IMR-90 (cell line): ENCODE results near the gene TFAP2A. TPM values are rescaled to one million over a fixed set of nuclear protein-coding genes. Genes with fewer than 3 reads are reported as not detected.

Experiments used
- ATAC-seq: fragments of 200-7000 bp; cut with Tn5 transposase; 2 replicates; pipeline ENCODE4 v1.9.1; 2020; ENCODE audit warnings: low read depth, mild to moderate bottlenecking, moderate library complexity
- BruUV-seq: library from RNA; stranded (reverse); fragments of 400-500 nt; replicated peaks from 2 replicates; lab custom pipeline; 2021; lab: Mats Ljungman, UMichigan
- CTCF ChIA-PET: fragments of 300-600 bp; formaldehyde crosslinking; extraction: SDS; loops from one replicate; lab custom pipeline; 2021; ENCODE audit warnings: antibody characterized with exemption; lab: Yijun Ruan, JAX
- POLR2A ChIA-PET: fragments of 300-600 bp; sonication (Branson Sonifier 250); formaldehyde crosslinking; loops from one replicate; lab custom pipeline; 2022; ENCODE audit warnings: antibody characterized with exemption; ENCODE audit not compliant: unreplicated experiment; lab: Charles Lee
- DNase-seq: peaks from one replicate; pipeline ENCODE4 v3.0.0; 2013
- H2AFZ ChIP-seq: replicated peaks from 2 replicates; pipeline ENCODE3; 2013; ENCODE audit warnings: low read length, mild to moderate bottlenecking; ENCODE audit not compliant: poor library complexity
- H2AK5ac ChIP-seq: 2 replicates; pipeline ENCODE4 v1.6.1; 2013; ENCODE audit warnings: low read depth, low read length, inconsistent platforms
- H2AK9ac ChIP-seq: replicated peaks from 2 replicates; pipeline ENCODE3; 2013; ENCODE audit warnings: mild to moderate bottlenecking, low read depth, low read length, moderate library complexity; ENCODE audit not compliant: poor library complexity
- H2BK120ac ChIP-seq: 2 replicates; pipeline ENCODE4 v1.6.1; 2013; ENCODE audit warnings: low read depth, low read length, inconsistent platforms
- H2BK15ac ChIP-seq: 3 replicates; pipeline ENCODE4 v1.6.1; 2013; ENCODE audit warnings: low read depth, low read length, inconsistent platforms
- H2BK20ac ChIP-seq: 2 replicates; pipeline ENCODE4 v1.6.1; 2013; ENCODE audit warnings: low read depth, mild to moderate bottlenecking, inconsistent platforms, low read length, moderate library complexity
- H2BK5ac ChIP-seq: 2 replicates; pipeline ENCODE4 v1.6.1; 2013; ENCODE audit warnings: mild to moderate bottlenecking, low read depth, low read length, inconsistent platforms; ENCODE audit not compliant: poor library complexity, severe bottlenecking
- H3K14ac ChIP-seq: replicated peaks from 2 replicates; pipeline ENCODE4 v1.6.1; 2013; ENCODE audit warnings: low read depth, low read length, inconsistent platforms
- H3K18ac ChIP-seq: 2 replicates; pipeline ENCODE4 v1.6.1; 2013; ENCODE audit warnings: low read depth, low read length, control low read depth
- H3K23ac ChIP-seq: 2 replicates; pipeline ENCODE4 v1.6.1; 2013; ENCODE audit warnings: low read depth, low read length, inconsistent platforms
- H3K27ac ChIP-seq: 2 replicates; pipeline ENCODE4 v1.5.1; 2013; ENCODE audit warnings: mild to moderate bottlenecking, control low read depth, low read length; ENCODE audit not compliant: insufficient read depth
- H3K27me3 ChIP-seq: 2 replicates; pipeline ENCODE4 v1.6.1; 2013; ENCODE audit warnings: low read length; ENCODE audit not compliant: control insufficient read depth, insufficient read depth
- H3K36me3 ChIP-seq: 2 replicates; pipeline ENCODE4 v1.6.1; 2013; ENCODE audit warnings: low read length, mixed read lengths; ENCODE audit not compliant: control insufficient read depth, insufficient read depth
- H3K4ac ChIP-seq: 2 replicates; pipeline ENCODE4 v1.6.1; 2013; ENCODE audit warnings: low read depth, low read length, inconsistent platforms
- H3K4me1 ChIP-seq: 2 replicates; pipeline ENCODE4 v1.6.1; 2013; ENCODE audit warnings: low read length, mixed read lengths; ENCODE audit not compliant: control insufficient read depth, insufficient read depth
- H3K4me2 ChIP-seq: 2 replicates; pipeline ENCODE4 v1.6.1; 2013; ENCODE audit warnings: low read depth, mild to moderate bottlenecking, control low read depth, low read length, moderate library complexity
- H3K4me3 ChIP-seq: 2 replicates; pipeline ENCODE4 v1.5.1; 2013; ENCODE audit warnings: low read depth, mild to moderate bottlenecking, control low read depth, low read length, moderate library complexity; ENCODE audit not compliant: insufficient read depth
- H3K56ac ChIP-seq: 2 replicates; pipeline ENCODE4 v1.6.1; 2013; ENCODE audit warnings: low read length, inconsistent platforms; ENCODE audit not compliant: insufficient read depth; ENCODE audit errors: extremely low read depth
- H3K79me1 ChIP-seq, 2 experiments: 2 replicates each; pipeline ENCODE4 v1.6.1; 2013; ENCODE audit warnings: low read length in 2 of 2, inconsistent platforms in 1 of 2, low read depth in 1 of 2
- H3K9ac ChIP-seq: 2 replicates; pipeline ENCODE4 v1.6.1; 2013; ENCODE audit warnings: low read depth, low read length, control low read depth
- H3K9me1 ChIP-seq: 2 replicates; pipeline ENCODE4 v1.6.1; 2013; ENCODE audit warnings: low read length, inconsistent platforms; ENCODE audit not compliant: insufficient read depth
- H3K9me3 ChIP-seq: 2 replicates; pipeline ENCODE4 v1.6.1; 2013; ENCODE audit warnings: low read length; ENCODE audit not compliant: control insufficient read depth, insufficient read depth
- H4K20me1 ChIP-seq: 2 replicates; pipeline ENCODE4 v1.6.1; 2013; ENCODE audit warnings: low read length, inconsistent platforms; ENCODE audit not compliant: insufficient read depth
- H4K5ac ChIP-seq: 2 replicates; pipeline ENCODE4 v1.6.1; 2013; ENCODE audit warnings: mild to moderate bottlenecking, low read depth, low read length, control low read depth
- H4K8ac ChIP-seq, 2 experiments: 2 replicates each; pipeline ENCODE4 v1.6.1; 2013; ENCODE audit warnings: low read depth in 2 of 2, low read length in 2 of 2, control low read depth in 1 of 2, inconsistent platforms in 1 of 2
- H4K91ac ChIP-seq: 2 replicates; pipeline ENCODE4 v1.6.1; 2013; ENCODE audit warnings: low read depth, low read length, inconsistent platforms; ENCODE audit not compliant: insufficient read depth
- BHLHE40 ChIP-seq: fragments of 150-350 bp; IDR thresholded peaks from 2 replicates; pipeline ENCODE4 v1.6.1; 2016; ENCODE audit warnings: mild to moderate bottlenecking, low read depth, low read length
- CEBPB ChIP-seq: IDR thresholded peaks from 2 replicates; pipeline ENCODE4 v1.6.1; 2012; ENCODE audit warnings: low read depth, low read length, improper control_type of control experiment
- CHD1 ChIP-seq: IDR thresholded peaks from 2 replicates; pipeline ENCODE4 v1.6.1; 2012; ENCODE audit warnings: low read depth, low read length, improper control_type of control experiment
- FOS ChIP-seq: fragments of 150-350 bp; IDR thresholded peaks from 2 replicates; pipeline ENCODE4 v1.6.1; 2016; ENCODE audit warnings: low read depth, low read length
- RAD21 ChIP-seq: IDR thresholded peaks from 2 replicates; pipeline ENCODE4 v1.6.1; 2012; ENCODE audit warnings: low read length, improper control_type of control experiment
- WGBS, 2 experiments: methylation state at CpG; one replicate each; pipeline versions ENCODE4 v1.1.5 to v1.1.7; 2013; ENCODE audit warnings: missing lambda C conversion rate in 2 of 2; ENCODE audit not compliant: insufficient read length in 1 of 2; ENCODE audit errors: extremely low coverage in 2 of 2; 5-methylcytosine and 5-hydroxymethylcytosine counted together
- dilution Hi-C: fragments of 300-500 bp; cut with HindIII; formaldehyde crosslinking; loops from one replicate; pipeline ENCODE4 v1.14.3; 2018; ENCODE audit warnings: low sequenced_read_pairs; ENCODE audit not compliant: unreplicated experiment
- in situ Hi-C: fragments of 300-500 bp; cut with MboI; formaldehyde crosslinking; loops from 3 replicates; pipeline ENCODE4 v1.14.3; 2019; ENCODE audit warnings: low sequenced_read_pairs, inconsistent platforms, mixed read lengths
- intact Hi-C: fragments of 100-400 bp; cut with micrococcal nuclease; formaldehyde crosslinking; loops from 2 replicates; pipeline ENCODE4 v1.10.0; 2022
- polyA plus RNA-seq, 3 experiments: library from polyadenylated mRNA; depleted of rRNA; stranded (reverse); fragments of >200 nt; gene quantifications; 2 replicates each; pipeline ENCODE4 v1.2.3, GENCODE V29; 2012; ENCODE audit warnings: low replicate concordance in 1 of 3
- total RNA-seq: library from RNA; depleted of rRNA; stranded (reverse); fragments of >200 nt; gene quantifications from 2 replicates; pipeline ENCODE4 v1.2.3, GENCODE V29; 2012
- TF ChIP-seq, protein P1 (sequence below): fragments of 150-350 bp; IDR thresholded peaks from 2 replicates; pipeline ENCODE4 v1.6.1; 2017; ENCODE audit warnings: mild to moderate bottlenecking, antibody characterized with exemption, low read length, low read depth
- TF ChIP-seq, protein P2 (sequence below): conservative IDR thresholded peaks from 2 replicates; pipeline ENCODE4 v1.5.1; 2012; ENCODE audit warnings: mild to moderate bottlenecking, low read depth, low read length, improper control_type of control experiment

TFAP2A gene
- total and polyA plus RNA-seq, 2 of the 4 experiments (the other 2 are of a cell fraction), result 0.72 to 7.1 TPM

DNA sequence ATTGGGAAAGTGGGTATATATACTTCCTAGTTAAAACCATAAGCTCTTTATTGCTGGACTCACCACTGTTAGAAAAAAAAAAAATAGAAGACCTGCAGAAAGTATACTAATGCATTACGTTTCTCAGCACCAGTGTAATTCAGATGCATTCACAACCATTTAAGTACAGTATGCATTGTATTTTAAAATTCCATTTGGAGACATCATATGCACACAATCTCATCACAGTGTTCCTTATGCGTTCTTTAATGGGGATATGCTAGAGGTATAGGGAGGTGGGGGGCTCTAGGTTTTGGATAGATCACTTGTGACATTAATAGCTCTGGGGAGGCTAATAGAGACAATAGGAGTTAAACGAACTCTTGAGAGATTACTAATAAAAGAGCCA is 9.4 kb downstream of the TFAP2A start:
- ChIA-PET POLR2A (no interaction called here), CTCF (interaction anchor here (1.0 to 1.1 kb wide), 2 partner anchors 9 to 924 kb away, joined by 3 read pairs; partner anchors contain the start of gene TFAP2A)
- no peak overlapping the region for H3K9ac ChIP-seq
- no peak overlapping the region for H4K8ac ChIP-seq
- H3K27ac ChIP-seq, result no peak overlapping the region
- no peak overlapping the region for H2BK5ac ChIP-seq
- no peak overlapping the region for H2AK5ac ChIP-seq
- H4K20me1 ChIP-seq, result no peaks in the 10 kb centered on the region
- WGBS, 2 experiments, result no CpG with 5 or more reads among the region's 3 CpGs
- H3K36me3 ChIP-seq, result peaks cover 3% of the 10 kb centered on the region; the same call in 1 of the 2 replicates
- no peak overlapping the region for H3K4me3 ChIP-seq
- dilution Hi-C loops (no loop called here), in situ Hi-C loops (loop anchor here (25.0 kb wide), 2 partner anchors 868 to 1968 kb away; partner anchors contain the start of gene SLC35B3), intact Hi-C loops (loop anchor here (10.0 kb wide), 1 partner anchor 261 kb away; no protein-coding TSS in a partner anchor)
- H3K4ac ChIP-seq, result no peak overlapping the region
- H3K56ac ChIP-seq, result no peak overlapping the region
- no peak overlapping the region for H3K4me2 ChIP-seq
- no peak overlapping the region for H3K14ac ChIP-seq
- ATAC-seq (no peak), DNase-seq (no peak)
- peaks cover 2% of the 10 kb centered on the region for H3K4me1 ChIP-seq
- 0 out of 2 replicates have a peak, but pooled peaks cover 4% of the 10 kb centered on the region for H3K9me1 ChIP-seq
- no peak overlapping the region for H2BK15ac ChIP-seq
- no peak for TF ChIP-seq CHD1
- no peak for TF ChIP-seq CEBPB
- TF ChIP-seq, protein P1, sequence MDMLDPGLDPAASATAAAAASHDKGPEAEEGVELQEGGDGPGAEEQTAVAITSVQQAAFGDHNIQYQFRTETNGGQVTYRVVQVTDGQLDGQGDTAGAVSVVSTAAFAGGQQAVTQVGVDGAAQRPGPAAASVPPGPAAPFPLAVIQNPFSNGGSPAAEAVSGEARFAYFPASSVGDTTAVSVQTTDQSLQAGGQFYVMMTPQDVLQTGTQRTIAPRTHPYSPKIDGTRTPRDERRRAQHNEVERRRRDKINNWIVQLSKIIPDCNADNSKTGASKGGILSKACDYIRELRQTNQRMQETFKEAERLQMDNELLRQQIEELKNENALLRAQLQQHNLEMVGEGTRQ, result no peak
- no peak for TF ChIP-seq RAD21
- TF ChIP-seq, protein P2, sequence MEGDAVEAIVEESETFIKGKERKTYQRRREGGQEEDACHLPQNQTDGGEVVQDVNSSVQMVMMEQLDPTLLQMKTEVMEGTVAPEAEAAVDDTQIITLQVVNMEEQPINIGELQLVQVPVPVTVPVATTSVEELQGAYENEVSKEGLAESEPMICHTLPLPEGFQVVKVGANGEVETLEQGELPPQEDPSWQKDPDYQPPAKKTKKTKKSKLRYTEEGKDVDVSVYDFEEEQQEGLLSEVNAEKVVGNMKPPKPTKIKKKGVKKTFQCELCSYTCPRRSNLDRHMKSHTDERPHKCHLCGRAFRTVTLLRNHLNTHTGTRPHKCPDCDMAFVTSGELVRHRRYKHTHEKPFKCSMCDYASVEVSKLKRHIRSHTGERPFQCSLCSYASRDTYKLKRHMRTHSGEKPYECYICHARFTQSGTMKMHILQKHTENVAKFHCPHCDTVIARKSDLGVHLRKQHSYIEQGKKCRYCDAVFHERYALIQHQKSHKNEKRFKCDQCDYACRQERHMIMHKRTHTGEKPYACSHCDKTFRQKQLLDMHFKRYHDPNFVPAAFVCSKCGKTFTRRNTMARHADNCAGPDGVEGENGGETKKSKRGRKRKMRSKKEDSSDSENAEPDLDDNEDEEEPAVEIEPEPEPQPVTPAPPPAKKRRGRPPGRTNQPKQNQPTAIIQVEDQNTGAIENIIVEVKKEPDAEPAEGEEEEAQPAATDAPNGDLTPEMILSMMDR, result no peak
- TF ChIP-seq BHLHE40, result no peak
- TF ChIP-seq FOS, result no peak
- H2BK120ac ChIP-seq, result no peak overlapping the region
- no TSS peak for BruUV-seq
- no peaks in the 10 kb centered on the region for H3K9me3 ChIP-seq
- peaks cover 12% of the 10 kb centered on the region for H3K27me3 ChIP-seq
- H3K18ac ChIP-seq, result no peak overlapping the region
- H2BK20ac ChIP-seq, result no peak overlapping the region
- no peak overlapping the region for H3K23ac ChIP-seq
- H2AFZ ChIP-seq, result no peak overlapping the region
- H2AK9ac ChIP-seq, result no peak overlapping the region
- H4K5ac ChIP-seq, result no peak overlapping the region
- no peak overlapping the region for H4K91ac ChIP-seq
- H3K79me1 ChIP-seq, result peaks cover 0 to 9% of the 10 kb centered on the region in 2 experiments; a peak in 1 of 4 replicates
